Prostate gland (tissue), 2 donors: ENCODE results near the gene PPP4R1. TPM values are rescaled to one million over a fixed set of nuclear protein-coding genes. Genes with fewer than 3 reads are reported as not detected.

Experiments
- DNase-seq: peaks from one replicate; pipeline ENCODE4 v3.0.0-alpha.2; 2019; ENCODE audit warnings: low spot score
- H3K27ac ChIP-seq, 2 donors: fragments of 200-600 bp; sonication (generic); 2 replicates each; pipeline ENCODE4 v1.5.1; 2017 to 2019
- H3K27me3 ChIP-seq: fragments of 200-600 bp; sonication (generic); replicated peaks from 2 replicates; pipeline ENCODE4 v1.5.1; 2019; ENCODE audit not compliant: insufficient read depth
- H3K36me3 ChIP-seq, 2 donors: fragments of 200-600 bp; sonication (generic); 1 replicate in 1 of 2; 2 replicates in 1 of 2; pipeline versions ENCODE4 v1.5.1 to v1.8.1; 2017 to 2019
- H3K4me1 ChIP-seq: fragments of 200-600 bp; sonication (generic); replicated peaks from 2 replicates; pipeline ENCODE4 v1.5.1; 2019
- H3K4me3 ChIP-seq, 2 donors: fragments of 200-600 bp; sonication (generic); 2 replicates each; pipeline ENCODE4 v1.5.1; 2017 to 2019
- H3K9me3 ChIP-seq: fragments of 200-600 bp; sonication (generic); 2 replicates; pipeline ENCODE4 v1.5.1; 2017
- POLR2A ChIP-seq: fragments of 450-650 bp; IDR thresholded peaks from one replicate; pipeline ENCODE4 v1.6.1; 2016; ENCODE audit warnings: antibody characterized with exemption, mild to moderate bottlenecking
- POLR2AphosphoS5 ChIP-seq: sonication (generic); formaldehyde crosslinking; IDR thresholded peaks from one replicate; pipeline ENCODE4 v1.6.1; 2017; ENCODE audit warnings: antibody characterized with exemption
- WGBS: methylation state at CpG from one replicate; pipeline ENCODE4 v1.1.5; 2018; 5-methylcytosine and 5-hydroxymethylcytosine counted together
- intact Hi-C: fragments of 100-400 bp; cut with DNase I; formaldehyde crosslinking; loops from one replicate; pipeline ENCODE4 v1.14.2; 2022
- total RNA-seq, 2 donors: library from RNA; depleted of rRNA; stranded (reverse); fragments of >200 nt; gene quantifications; one replicate each; pipeline ENCODE4 v1.1.0, GENCODE V29; 2016
- TF ChIP-seq, protein P1 (sequence below), 4 experiments: fragments of 200-600 bp in 2 of 4; fragments of 450-650 bp in 2 of 4; sonication (generic) in 2 of 4; IDR thresholded peaks; 1 replicate in 3 of 4; 2 replicates in 1 of 4; pipeline ENCODE4 v1.5.1; 2016 to 2019; ENCODE audit warnings: antibody characterized with exemption in 4 of 4, mild to moderate bottlenecking in 2 of 4, moderate library complexity in 2 of 4

PPP4R1 gene
- total RNA-seq, 2 donors from 2014 or later = 39.1 to 67.0 TPM

DNA sequence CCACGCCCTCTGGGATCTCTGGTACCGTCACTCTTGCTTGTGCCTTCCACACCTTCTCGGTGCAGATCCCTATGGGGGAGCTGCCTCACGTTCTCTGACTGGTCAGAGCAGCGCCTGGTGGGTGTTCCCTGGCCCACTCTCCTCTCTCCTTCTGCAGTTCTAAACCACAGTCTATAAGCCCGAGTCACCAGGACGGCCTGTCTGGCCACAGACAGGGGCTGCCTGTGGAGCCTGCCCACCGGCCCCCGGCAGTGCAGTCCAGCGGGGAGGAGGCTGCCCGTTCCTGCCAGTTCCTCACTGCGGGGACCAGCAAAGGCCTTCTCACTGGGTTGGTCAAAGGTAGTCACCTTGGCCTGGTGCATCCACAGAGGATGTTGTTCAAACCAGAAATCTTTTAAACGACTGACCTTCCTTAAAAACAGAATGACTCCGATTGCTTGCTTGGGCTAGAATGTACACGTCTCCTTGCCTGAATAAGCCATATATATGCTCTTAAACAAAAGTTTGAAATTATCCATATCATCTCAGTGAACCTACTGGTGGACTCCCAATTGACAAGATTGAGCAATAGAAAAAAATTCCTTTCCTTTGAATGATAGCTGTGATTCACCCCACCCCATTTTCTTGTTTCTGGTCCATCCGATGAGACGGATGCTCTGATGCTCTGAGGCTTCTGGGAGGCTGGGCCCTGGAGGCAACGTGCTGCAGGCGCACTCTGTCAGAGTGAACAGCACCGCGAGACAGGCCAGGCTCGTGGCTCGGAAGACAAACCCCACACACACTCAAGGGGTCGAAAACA is 77.8 kb downstream of the PPP4R1 start:
- no peaks in the 10 kb centered on the region for H3K27me3 ChIP-seq
- no peak for DNase-seq
- TF ChIP-seq POLR2A = no peak
- no peak for TF ChIP-seq POLR2AphosphoS5
- TF ChIP-seq, protein P1, sequence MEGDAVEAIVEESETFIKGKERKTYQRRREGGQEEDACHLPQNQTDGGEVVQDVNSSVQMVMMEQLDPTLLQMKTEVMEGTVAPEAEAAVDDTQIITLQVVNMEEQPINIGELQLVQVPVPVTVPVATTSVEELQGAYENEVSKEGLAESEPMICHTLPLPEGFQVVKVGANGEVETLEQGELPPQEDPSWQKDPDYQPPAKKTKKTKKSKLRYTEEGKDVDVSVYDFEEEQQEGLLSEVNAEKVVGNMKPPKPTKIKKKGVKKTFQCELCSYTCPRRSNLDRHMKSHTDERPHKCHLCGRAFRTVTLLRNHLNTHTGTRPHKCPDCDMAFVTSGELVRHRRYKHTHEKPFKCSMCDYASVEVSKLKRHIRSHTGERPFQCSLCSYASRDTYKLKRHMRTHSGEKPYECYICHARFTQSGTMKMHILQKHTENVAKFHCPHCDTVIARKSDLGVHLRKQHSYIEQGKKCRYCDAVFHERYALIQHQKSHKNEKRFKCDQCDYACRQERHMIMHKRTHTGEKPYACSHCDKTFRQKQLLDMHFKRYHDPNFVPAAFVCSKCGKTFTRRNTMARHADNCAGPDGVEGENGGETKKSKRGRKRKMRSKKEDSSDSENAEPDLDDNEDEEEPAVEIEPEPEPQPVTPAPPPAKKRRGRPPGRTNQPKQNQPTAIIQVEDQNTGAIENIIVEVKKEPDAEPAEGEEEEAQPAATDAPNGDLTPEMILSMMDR (IDR thresholded peaks at IDR 0.05) = no peak
- peaks cover 0 to 6% of the 10 kb centered on the region in 2 donors for H3K36me3 ChIP-seq
- no peaks in the 10 kb centered on the region for H3K4me1 ChIP-seq
- H3K27ac ChIP-seq = no peak overlapping the region
- intact Hi-C loops = no loop called here
- no peaks in the 10 kb centered on the region for H3K9me3 ChIP-seq
- 93% methylated on average over 21 of the region's 24 CpGs for WGBS
- no peak overlapping the region for H3K4me3 ChIP-seq

DNA sequence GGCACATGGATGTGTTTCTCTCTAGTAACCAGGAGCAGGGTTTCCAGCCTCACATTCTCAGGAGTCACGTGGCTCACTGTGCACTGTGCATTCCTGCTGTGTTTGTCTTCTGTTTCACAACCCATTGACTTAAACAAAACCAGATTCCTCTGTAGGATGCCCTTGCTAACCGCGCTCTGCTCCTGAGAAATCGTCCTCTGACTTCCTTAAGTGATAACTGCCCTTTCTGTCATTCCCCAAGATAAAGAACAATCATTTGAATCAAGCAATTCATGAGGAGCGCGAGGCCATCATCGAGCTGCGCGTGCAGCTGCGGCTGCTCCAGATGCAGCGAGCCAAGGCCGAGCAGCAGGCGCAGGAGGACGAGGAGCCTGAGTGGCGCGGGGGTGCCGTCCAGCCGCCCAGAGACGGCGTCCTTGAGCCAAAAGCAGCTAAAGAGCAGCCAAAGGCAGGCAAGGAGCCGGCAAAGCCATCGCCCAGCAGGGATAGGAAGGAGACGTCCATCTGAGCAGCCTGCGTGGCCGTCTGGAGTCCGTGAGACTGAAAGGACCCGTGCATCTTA is 78.8 kb downstream of the PPP4R1 start:
- H3K4me1 ChIP-seq = no peaks in the 10 kb centered on the region
- no peaks in the 10 kb centered on the region for H3K9me3 ChIP-seq
- DNase-seq = no peak
- intact Hi-C loops = no loop called here
- TF ChIP-seq POLR2AphosphoS5 = no peak
- no peak for TF ChIP-seq POLR2A
- peaks cover 0 to 6% of the 10 kb centered on the region in 2 donors for H3K36me3 ChIP-seq
- H3K4me3 ChIP-seq = no peak overlapping the region
- WGBS = 73% methylated on average over 27 of the region's 27 CpGs
- H3K27me3 ChIP-seq = no peaks in the 10 kb centered on the region
- no peak overlapping the region for H3K27ac ChIP-seq

DNA sequence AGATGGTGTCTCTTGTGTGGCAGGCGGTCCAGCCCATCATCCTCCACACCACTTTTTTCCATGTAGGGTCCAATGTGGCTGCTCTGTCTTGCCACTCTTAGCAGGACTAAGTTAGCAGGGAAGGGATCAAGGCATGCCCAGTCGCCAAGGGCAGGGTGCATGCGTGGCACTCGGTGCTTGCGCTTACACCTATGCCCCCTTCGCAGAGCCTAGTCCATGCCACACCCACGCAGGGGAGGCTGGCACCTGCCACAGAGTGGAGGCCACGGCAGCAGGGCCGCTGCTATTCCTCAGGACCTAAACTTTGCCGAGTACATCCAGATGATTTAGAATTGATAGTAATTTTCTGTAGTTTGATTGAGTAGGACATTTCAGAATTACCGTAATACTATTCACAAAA is 79.5 kb downstream of the PPP4R1 start:
- Histone ChIP-seq H3K9me3 (no peaks in the 10 kb centered on the region), H3K27ac (no peak overlapping the region), H3K4me1 (no peaks in the 10 kb centered on the region), H3K36me3 (peaks cover 0 to 6% of the 10 kb centered on the region in 2 donors), H3K4me3 (no peak overlapping the region), H3K27me3 (no peaks in the 10 kb centered on the region)
- 92% methylated on average over 11 of the region's 11 CpGs for WGBS
- no peak for DNase-seq
- intact Hi-C loops = no loop called here
- TF ChIP-seq POLR2AphosphoS5 (no peak), POLR2A (no peak)
- TF ChIP-seq, protein P1 (IDR thresholded peaks at IDR 0.05) = no peak

DNA sequence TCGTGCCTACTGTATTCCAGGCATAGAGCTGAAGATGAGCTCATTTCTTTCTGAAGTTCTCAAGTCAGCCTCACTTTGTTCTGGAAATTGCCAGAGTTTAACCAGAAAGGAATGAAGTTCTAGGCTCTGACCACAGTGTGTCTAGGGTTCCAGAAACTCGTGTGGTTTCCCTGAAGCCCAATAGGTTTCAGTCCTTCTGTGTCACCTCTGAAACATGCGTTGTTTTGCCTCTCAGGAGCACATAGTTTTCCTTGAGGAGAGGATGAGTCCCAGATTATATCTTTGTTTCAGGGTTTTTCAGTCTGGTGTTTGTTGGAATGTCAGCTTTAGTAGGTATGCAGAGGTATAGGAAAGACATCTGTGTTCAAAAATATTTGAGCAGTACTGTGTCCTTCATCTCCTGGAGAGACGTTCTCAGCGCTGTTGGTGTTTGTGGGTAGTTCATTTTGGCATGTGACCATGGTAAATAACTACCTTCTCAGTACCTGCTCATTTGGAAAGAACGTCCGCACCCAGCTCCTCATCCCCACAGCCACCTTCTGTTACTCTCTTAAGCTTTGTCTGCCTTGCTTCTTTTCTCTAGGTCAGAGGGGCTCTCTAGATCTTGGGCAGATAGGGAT is 82.5 kb downstream of the PPP4R1 start:
- DNase-seq = no peak
- intact Hi-C loops = no loop called here
- no peaks in the 10 kb centered on the region for H3K9me3 ChIP-seq
- H3K27ac ChIP-seq = no peak overlapping the region
- no peak overlapping the region for H3K4me3 ChIP-seq
- WGBS = 78% methylated on average over 7 of the region's 7 CpGs
- no peaks in the 10 kb centered on the region for H3K4me1 ChIP-seq
- H3K27me3 ChIP-seq = no peaks in the 10 kb centered on the region
- H3K36me3 ChIP-seq = peaks cover 0 to 6% of the 10 kb centered on the region in 2 donors
- TF ChIP-seq POLR2A (no peak), POLR2AphosphoS5 (no peak)
- TF ChIP-seq, protein P1 (IDR thresholded peaks at IDR 0.05) = no peak

DNA sequence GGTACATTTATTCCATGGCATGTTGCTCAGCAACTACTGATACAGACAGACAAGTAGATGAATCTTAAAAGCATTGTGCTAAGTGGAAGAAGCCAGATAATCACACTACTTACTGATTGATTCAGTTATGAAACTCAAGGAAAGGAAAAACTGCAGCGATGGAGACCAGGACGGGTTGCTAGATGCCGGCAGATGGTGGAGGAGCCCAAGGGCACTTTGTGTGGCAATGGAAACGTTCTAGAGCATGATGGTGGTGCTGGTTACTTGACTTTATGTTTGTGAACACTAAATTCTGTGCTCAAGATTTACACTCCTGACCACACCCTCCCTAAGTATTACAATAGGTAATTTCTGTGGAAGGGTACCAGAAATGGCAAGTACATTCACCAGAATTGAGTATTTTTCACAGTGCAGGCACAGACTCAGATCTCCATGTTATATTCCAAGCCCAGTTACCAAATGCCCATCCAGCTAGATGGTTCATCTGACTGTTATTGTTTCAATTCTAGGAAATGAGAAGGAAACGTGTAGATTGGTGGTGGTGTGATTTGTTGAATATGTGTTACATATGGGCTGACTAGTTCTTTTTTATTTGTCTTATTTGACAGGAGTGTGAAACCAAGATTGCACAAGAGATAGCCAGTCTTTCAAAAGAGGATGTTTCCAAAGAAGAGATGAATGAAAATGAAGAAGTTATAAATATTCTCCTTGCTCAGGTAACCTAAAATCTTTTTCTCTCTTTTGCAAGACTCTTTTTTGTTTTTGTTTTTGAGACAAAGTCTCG is 83.9 kb downstream of the PPP4R1 start:
- WGBS = 89% methylated on average over 6 of the region's 6 CpGs
- intact Hi-C loops = no loop called here
- peaks cover 0 to 6% of the 10 kb centered on the region in 2 donors for H3K36me3 ChIP-seq
- H3K4me3 ChIP-seq = no peak overlapping the region
- TF ChIP-seq, protein P1 (IDR thresholded peaks at IDR 0.05) = no peak
- no peak overlapping the region for H3K27ac ChIP-seq
- H3K27me3 ChIP-seq = no peaks in the 10 kb centered on the region
- no peak for DNase-seq
- no peaks in the 10 kb centered on the region for H3K9me3 ChIP-seq
- H3K4me1 ChIP-seq = no peaks in the 10 kb centered on the region
